IMR-90 (cell line): ENCODE measurements around the gene PHACTR3. TPM values are rescaled to one million over a fixed set of nuclear protein-coding genes. Genes with fewer than 3 reads are reported as not detected.

ENCODE experiments used
- ATAC-seq: fragments of 200-7000 bp; cut with Tn5 transposase; 2 replicates; pipeline ENCODE4 v1.9.1; 2020; ENCODE audit warnings: low read depth, mild to moderate bottlenecking, moderate library complexity
- BruUV-seq: library from RNA; stranded (reverse); fragments of 400-500 nt; replicated peaks from 2 replicates; lab custom pipeline; 2021; lab: Mats Ljungman, UMichigan
- CTCF ChIA-PET: fragments of 300-600 bp; formaldehyde crosslinking; extraction: SDS; loops from one replicate; lab custom pipeline; 2021; ENCODE audit warnings: antibody characterized with exemption; lab: Yijun Ruan, JAX
- POLR2A ChIA-PET: fragments of 300-600 bp; sonication (Branson Sonifier 250); formaldehyde crosslinking; loops from one replicate; lab custom pipeline; 2022; ENCODE audit warnings: antibody characterized with exemption; ENCODE audit not compliant: unreplicated experiment; lab: Charles Lee
- DNase-seq: peaks from one replicate; pipeline ENCODE4 v3.0.0; 2013
- H2AFZ ChIP-seq: replicated peaks from 2 replicates; pipeline ENCODE3; 2013; ENCODE audit warnings: low read length, mild to moderate bottlenecking; ENCODE audit not compliant: poor library complexity
- H2AK5ac ChIP-seq: 2 replicates; pipeline ENCODE4 v1.6.1; 2013; ENCODE audit warnings: low read depth, low read length, inconsistent platforms
- H2AK9ac ChIP-seq: replicated peaks from 2 replicates; pipeline ENCODE3; 2013; ENCODE audit warnings: mild to moderate bottlenecking, low read depth, low read length, moderate library complexity; ENCODE audit not compliant: poor library complexity
- H2BK120ac ChIP-seq: 2 replicates; pipeline ENCODE4 v1.6.1; 2013; ENCODE audit warnings: low read depth, low read length, inconsistent platforms
- H2BK15ac ChIP-seq: 3 replicates; pipeline ENCODE4 v1.6.1; 2013; ENCODE audit warnings: low read depth, low read length, inconsistent platforms
- H2BK20ac ChIP-seq: 2 replicates; pipeline ENCODE4 v1.6.1; 2013; ENCODE audit warnings: low read depth, mild to moderate bottlenecking, inconsistent platforms, low read length, moderate library complexity
- H2BK5ac ChIP-seq: 2 replicates; pipeline ENCODE4 v1.6.1; 2013; ENCODE audit warnings: mild to moderate bottlenecking, low read depth, low read length, inconsistent platforms; ENCODE audit not compliant: poor library complexity, severe bottlenecking
- H3K14ac ChIP-seq: replicated peaks from 2 replicates; pipeline ENCODE4 v1.6.1; 2013; ENCODE audit warnings: low read depth, low read length, inconsistent platforms
- H3K18ac ChIP-seq: 2 replicates; pipeline ENCODE4 v1.6.1; 2013; ENCODE audit warnings: low read depth, low read length, control low read depth
- H3K23ac ChIP-seq: 2 replicates; pipeline ENCODE4 v1.6.1; 2013; ENCODE audit warnings: low read depth, low read length, inconsistent platforms
- H3K27ac ChIP-seq: 2 replicates; pipeline ENCODE4 v1.5.1; 2013; ENCODE audit warnings: mild to moderate bottlenecking, control low read depth, low read length; ENCODE audit not compliant: insufficient read depth
- H3K27me3 ChIP-seq: 2 replicates; pipeline ENCODE4 v1.6.1; 2013; ENCODE audit warnings: low read length; ENCODE audit not compliant: control insufficient read depth, insufficient read depth
- H3K36me3 ChIP-seq: 2 replicates; pipeline ENCODE4 v1.6.1; 2013; ENCODE audit warnings: low read length, mixed read lengths; ENCODE audit not compliant: control insufficient read depth, insufficient read depth
- H3K4ac ChIP-seq: 2 replicates; pipeline ENCODE4 v1.6.1; 2013; ENCODE audit warnings: low read depth, low read length, inconsistent platforms
- H3K4me1 ChIP-seq: 2 replicates; pipeline ENCODE4 v1.6.1; 2013; ENCODE audit warnings: low read length, mixed read lengths; ENCODE audit not compliant: control insufficient read depth, insufficient read depth
- H3K4me2 ChIP-seq: 2 replicates; pipeline ENCODE4 v1.6.1; 2013; ENCODE audit warnings: low read depth, mild to moderate bottlenecking, control low read depth, low read length, moderate library complexity
- H3K4me3 ChIP-seq: 2 replicates; pipeline ENCODE4 v1.5.1; 2013; ENCODE audit warnings: low read depth, mild to moderate bottlenecking, control low read depth, low read length, moderate library complexity; ENCODE audit not compliant: insufficient read depth
- H3K56ac ChIP-seq: 2 replicates; pipeline ENCODE4 v1.6.1; 2013; ENCODE audit warnings: low read length, inconsistent platforms; ENCODE audit not compliant: insufficient read depth; ENCODE audit errors: extremely low read depth
- H3K79me1 ChIP-seq, 2 experiments: 2 replicates each; pipeline ENCODE4 v1.6.1; 2013; ENCODE audit warnings: low read length in 2 of 2, inconsistent platforms in 1 of 2, low read depth in 1 of 2
- H3K9ac ChIP-seq: 2 replicates; pipeline ENCODE4 v1.6.1; 2013; ENCODE audit warnings: low read depth, low read length, control low read depth
- H3K9me1 ChIP-seq: 2 replicates; pipeline ENCODE4 v1.6.1; 2013; ENCODE audit warnings: low read length, inconsistent platforms; ENCODE audit not compliant: insufficient read depth
- H3K9me3 ChIP-seq: 2 replicates; pipeline ENCODE4 v1.6.1; 2013; ENCODE audit warnings: low read length; ENCODE audit not compliant: control insufficient read depth, insufficient read depth
- H4K20me1 ChIP-seq: 2 replicates; pipeline ENCODE4 v1.6.1; 2013; ENCODE audit warnings: low read length, inconsistent platforms; ENCODE audit not compliant: insufficient read depth
- H4K5ac ChIP-seq: 2 replicates; pipeline ENCODE4 v1.6.1; 2013; ENCODE audit warnings: mild to moderate bottlenecking, low read depth, low read length, control low read depth
- H4K8ac ChIP-seq, 2 experiments: 2 replicates each; pipeline ENCODE4 v1.6.1; 2013; ENCODE audit warnings: low read depth in 2 of 2, low read length in 2 of 2, control low read depth in 1 of 2, inconsistent platforms in 1 of 2
- H4K91ac ChIP-seq: 2 replicates; pipeline ENCODE4 v1.6.1; 2013; ENCODE audit warnings: low read depth, low read length, inconsistent platforms; ENCODE audit not compliant: insufficient read depth
- BHLHE40 ChIP-seq: fragments of 150-350 bp; IDR thresholded peaks from 2 replicates; pipeline ENCODE4 v1.6.1; 2016; ENCODE audit warnings: mild to moderate bottlenecking, low read depth, low read length
- CEBPB ChIP-seq: IDR thresholded peaks from 2 replicates; pipeline ENCODE4 v1.6.1; 2012; ENCODE audit warnings: low read depth, low read length, improper control_type of control experiment
- FOS ChIP-seq: fragments of 150-350 bp; IDR thresholded peaks from 2 replicates; pipeline ENCODE4 v1.6.1; 2016; ENCODE audit warnings: low read depth, low read length
- MAFK ChIP-seq: IDR thresholded peaks from 2 replicates; pipeline ENCODE4 v1.6.1; 2012; ENCODE audit warnings: low read depth, low read length, improper control_type of control experiment
- MAZ ChIP-seq: IDR thresholded peaks from 2 replicates; pipeline ENCODE4 v1.6.1; 2012; ENCODE audit warnings: low read depth, mild to moderate bottlenecking, low read length, improper control_type of control experiment, moderate library complexity, borderline replicate concordance
- MXI1 ChIP-seq: IDR thresholded peaks from 2 replicates; pipeline ENCODE4 v1.6.1; 2012; ENCODE audit warnings: low read depth, mild to moderate bottlenecking, low read length, moderate library complexity, borderline replicate concordance
- NFE2L2 ChIP-seq: fragments of 150-350 bp; IDR thresholded peaks from 2 replicates; pipeline ENCODE4 v1.6.1; 2016; ENCODE audit warnings: low read depth, mild to moderate bottlenecking, low read length
- POLR2A ChIP-seq: IDR thresholded peaks from 2 replicates; pipeline ENCODE4 v1.6.1; 2012; ENCODE audit warnings: mild to moderate bottlenecking, low read depth, low read length
- RAD21 ChIP-seq: IDR thresholded peaks from 2 replicates; pipeline ENCODE4 v1.6.1; 2012; ENCODE audit warnings: low read length, improper control_type of control experiment
- RCOR1 ChIP-seq: IDR thresholded peaks from 2 replicates; pipeline ENCODE4 v1.6.1; 2012; ENCODE audit warnings: mild to moderate bottlenecking, low read length, improper control_type of control experiment; ENCODE audit not compliant: insufficient replicate concordance
- RFX5 ChIP-seq: IDR thresholded peaks from 2 replicates; pipeline ENCODE4 v1.8.0; 2012; ENCODE audit warnings: low read depth, mild to moderate bottlenecking, low read length, moderate library complexity
- SMC3 ChIP-seq: fragments of 150-350 bp; IDR thresholded peaks from 2 replicates; pipeline ENCODE4 v1.6.1; 2016; ENCODE audit warnings: low read depth, mild to moderate bottlenecking, antibody characterized with exemption, low read length, moderate library complexity
- USF2 ChIP-seq: fragments of 150-350 bp; IDR thresholded peaks from 2 replicates; pipeline ENCODE4 v1.6.1; 2017; ENCODE audit warnings: mild to moderate bottlenecking, antibody characterized with exemption, low read length, low read depth
- WGBS, 2 experiments: methylation state at CpG; one replicate each; pipeline versions ENCODE4 v1.1.5 to v1.1.7; 2013; ENCODE audit warnings: missing lambda C conversion rate in 2 of 2; ENCODE audit not compliant: insufficient read length in 1 of 2; ENCODE audit errors: extremely low coverage in 2 of 2; 5-methylcytosine and 5-hydroxymethylcytosine counted together
- dilution Hi-C: fragments of 300-500 bp; cut with HindIII; formaldehyde crosslinking; loops from one replicate; pipeline ENCODE4 v1.14.3; 2018; ENCODE audit warnings: low sequenced_read_pairs; ENCODE audit not compliant: unreplicated experiment
- in situ Hi-C: fragments of 300-500 bp; cut with MboI; formaldehyde crosslinking; loops from 3 replicates; pipeline ENCODE4 v1.14.3; 2019; ENCODE audit warnings: low sequenced_read_pairs, inconsistent platforms, mixed read lengths
- intact Hi-C: fragments of 100-400 bp; cut with micrococcal nuclease; formaldehyde crosslinking; loops from 2 replicates; pipeline ENCODE4 v1.10.0; 2022
- polyA plus RNA-seq, 3 experiments: library from polyadenylated mRNA; depleted of rRNA; stranded (reverse); fragments of >200 nt; gene quantifications; 2 replicates each; pipeline ENCODE4 v1.2.3, GENCODE V29; 2012; ENCODE audit warnings: low replicate concordance in 1 of 3
- total RNA-seq: library from RNA; depleted of rRNA; stranded (reverse); fragments of >200 nt; gene quantifications from 2 replicates; pipeline ENCODE4 v1.2.3, GENCODE V29; 2012
- TF ChIP-seq, protein P1 (sequence below): fragments of 150-350 bp; IDR thresholded peaks from 2 replicates; pipeline ENCODE4 v1.6.1; 2016; ENCODE audit warnings: low read depth, mild to moderate bottlenecking, low read length, moderate library complexity, borderline replicate concordance
- TF ChIP-seq, protein P2 (sequence below): conservative IDR thresholded peaks from 2 replicates; pipeline ENCODE4 v1.5.1; 2012; ENCODE audit warnings: mild to moderate bottlenecking, low read depth, low read length, improper control_type of control experiment

The PHACTR3 gene
- total and polyA plus RNA-seq, 2 of the 4 experiments (the other 2 are of a cell fraction): not detected

DNA sequence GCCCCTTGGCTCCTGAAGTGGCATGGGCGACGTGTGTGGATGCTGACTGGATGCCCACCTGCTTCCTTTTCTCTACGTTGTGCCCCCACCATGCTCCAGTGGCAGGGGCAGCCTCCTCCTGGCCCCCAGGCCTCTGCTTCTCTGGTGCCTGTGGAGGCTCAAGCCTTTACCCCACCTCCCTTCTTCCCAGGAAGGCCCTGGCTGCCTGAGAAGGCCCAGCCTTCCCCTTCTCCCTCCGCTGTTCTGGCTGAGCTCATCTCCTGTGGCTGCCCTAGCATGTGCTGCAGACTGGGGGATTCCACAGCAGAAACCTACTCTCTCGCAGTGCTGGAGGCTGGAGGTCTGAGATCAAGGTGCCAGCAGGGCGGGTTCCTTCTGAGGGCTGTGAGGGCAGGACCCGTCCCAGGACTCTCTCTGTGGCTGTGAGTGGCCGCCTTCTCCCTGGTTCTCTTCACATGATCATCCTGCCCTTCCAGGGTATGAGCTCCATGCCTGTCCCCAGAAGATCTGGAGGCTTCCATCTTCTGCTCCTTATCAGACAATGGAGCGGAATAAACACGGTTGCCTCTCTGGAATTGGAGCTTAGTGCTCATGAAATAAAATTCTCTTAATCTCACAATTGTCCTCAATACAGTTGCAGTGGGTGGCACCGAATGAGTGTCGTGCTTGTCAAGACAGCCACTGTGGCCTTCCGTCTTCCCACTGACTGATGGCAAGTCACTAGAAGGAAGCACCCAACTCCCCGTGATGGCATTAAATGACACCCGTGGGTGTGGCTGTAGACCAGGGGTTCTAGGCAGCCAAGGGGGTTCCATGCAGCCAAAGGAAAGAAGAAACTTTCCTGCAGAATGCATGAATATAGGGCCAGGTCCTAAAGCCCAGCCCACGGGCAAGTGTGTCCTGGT is 25.1 kb downstream of the PHACTR3 start:
- H2AK5ac ChIP-seq: no peak overlapping the region
- no TSS peak for BruUV-seq
- ChIA-PET POLR2A (no interaction called here), CTCF (no interaction called here)
- no peaks in the 10 kb centered on the region for H3K79me1 ChIP-seq
- no peaks in the 10 kb centered on the region for H3K9me1 ChIP-seq
- no peak overlapping the region for H4K5ac ChIP-seq
- H3K4me1 ChIP-seq: no peaks in the 10 kb centered on the region
- no peak overlapping the region for H3K18ac ChIP-seq
- DNase-seq (no peak), ATAC-seq (no peak)
- no peak overlapping the region for H3K56ac ChIP-seq
- no peak overlapping the region for H2AK9ac ChIP-seq
- WGBS, 2 experiments: 61% methylated on average over 5 of the region's 16 CpGs; no CpG with 5 or more reads in 1 of the 2 experiments
- H3K4me3 ChIP-seq: no peak overlapping the region
- no peaks in the 10 kb centered on the region for H4K20me1 ChIP-seq
- no peak overlapping the region for H4K8ac ChIP-seq
- no peak overlapping the region for H3K4ac ChIP-seq
- no peak overlapping the region for H2AFZ ChIP-seq
- dilution Hi-C loops: no loop called here
- no peak overlapping the region for H4K91ac ChIP-seq
- H3K4me2 ChIP-seq: no peak overlapping the region
- intact Hi-C loops: no loop called here
- H3K27ac ChIP-seq: no peak overlapping the region
- no peak overlapping the region for H3K14ac ChIP-seq
- H2BK5ac ChIP-seq: no peak overlapping the region
- H3K23ac ChIP-seq: no peak overlapping the region
- no peaks in the 10 kb centered on the region for H3K36me3 ChIP-seq
- no peak overlapping the region for H3K9ac ChIP-seq
- no peak overlapping the region for H2BK120ac ChIP-seq
- no peaks in the 10 kb centered on the region for H3K27me3 ChIP-seq
- in situ Hi-C loops: no loop called here
- no peak overlapping the region for H2BK20ac ChIP-seq
- H2BK15ac ChIP-seq: no peak overlapping the region
- peaks cover 38% of the 10 kb centered on the region for H3K9me3 ChIP-seq
- TF ChIP-seq SMC3: no peak
- TF ChIP-seq, protein P1, sequence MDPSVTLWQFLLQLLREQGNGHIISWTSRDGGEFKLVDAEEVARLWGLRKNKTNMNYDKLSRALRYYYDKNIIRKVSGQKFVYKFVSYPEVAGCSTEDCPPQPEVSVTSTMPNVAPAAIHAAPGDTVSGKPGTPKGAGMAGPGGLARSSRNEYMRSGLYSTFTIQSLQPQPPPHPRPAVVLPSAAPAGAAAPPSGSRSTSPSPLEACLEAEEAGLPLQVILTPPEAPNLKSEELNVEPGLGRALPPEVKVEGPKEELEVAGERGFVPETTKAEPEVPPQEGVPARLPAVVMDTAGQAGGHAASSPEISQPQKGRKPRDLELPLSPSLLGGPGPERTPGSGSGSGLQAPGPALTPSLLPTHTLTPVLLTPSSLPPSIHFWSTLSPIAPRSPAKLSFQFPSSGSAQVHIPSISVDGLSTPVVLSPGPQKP: no peak
- no peak for TF ChIP-seq RAD21
- no peak for TF ChIP-seq MXI1
- TF ChIP-seq FOS: no peak
- TF ChIP-seq MAZ: no peak
- TF ChIP-seq NFE2L2: no peak
- no peak for TF ChIP-seq RCOR1
- TF ChIP-seq RFX5: no peak
- no peak for TF ChIP-seq USF2
- TF ChIP-seq POLR2A: no peak
- no peak for TF ChIP-seq CEBPB
- TF ChIP-seq MAFK: no peak
- TF ChIP-seq, protein P2, sequence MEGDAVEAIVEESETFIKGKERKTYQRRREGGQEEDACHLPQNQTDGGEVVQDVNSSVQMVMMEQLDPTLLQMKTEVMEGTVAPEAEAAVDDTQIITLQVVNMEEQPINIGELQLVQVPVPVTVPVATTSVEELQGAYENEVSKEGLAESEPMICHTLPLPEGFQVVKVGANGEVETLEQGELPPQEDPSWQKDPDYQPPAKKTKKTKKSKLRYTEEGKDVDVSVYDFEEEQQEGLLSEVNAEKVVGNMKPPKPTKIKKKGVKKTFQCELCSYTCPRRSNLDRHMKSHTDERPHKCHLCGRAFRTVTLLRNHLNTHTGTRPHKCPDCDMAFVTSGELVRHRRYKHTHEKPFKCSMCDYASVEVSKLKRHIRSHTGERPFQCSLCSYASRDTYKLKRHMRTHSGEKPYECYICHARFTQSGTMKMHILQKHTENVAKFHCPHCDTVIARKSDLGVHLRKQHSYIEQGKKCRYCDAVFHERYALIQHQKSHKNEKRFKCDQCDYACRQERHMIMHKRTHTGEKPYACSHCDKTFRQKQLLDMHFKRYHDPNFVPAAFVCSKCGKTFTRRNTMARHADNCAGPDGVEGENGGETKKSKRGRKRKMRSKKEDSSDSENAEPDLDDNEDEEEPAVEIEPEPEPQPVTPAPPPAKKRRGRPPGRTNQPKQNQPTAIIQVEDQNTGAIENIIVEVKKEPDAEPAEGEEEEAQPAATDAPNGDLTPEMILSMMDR: no peak
- no peak for TF ChIP-seq BHLHE40
